ENCODE data around the gene DARS1. TPM values are rescaled to one million over a fixed set of nuclear protein-coding genes. Genes with fewer than 3 reads are reported as not detected.

Gene DARS1
- total RNA-seq, 1 experiment from 2014 or later = 56.7 TPM

GRCh38 chr2:135899567-135899966 is 85.9 kb downstream of the DARS1 start:
- H3K27ac ChIP-seq (ENCODE audit: low read length) = no peak overlapping the region
- H3K4me1 ChIP-seq (ENCODE audit: insufficient read depth, low read length) = no peaks in the 10 kb centered on the region
- POLR2A ChIA-PET (ENCODE audit: unreplicated experiment) = no interaction called here
- ATAC-seq (no peak), DNase-seq (no peak)
- TF ChIP-seq EZH2 (IDR thresholded peaks at IDR 0.05; ENCODE audit: low read length, unreplicated experiment) = no peak
- TF ChIP-seq EZH2phosphoT487 (IDR thresholded peaks at IDR 0.05; ENCODE audit: borderline replicate concordance, low read length) = no peak
- no peak for TF ChIP-seq CTCF (conservative IDR thresholded peaks at IDR 0.05; ENCODE audit: low read depth, low read length)
- no peaks in the 10 kb centered on the region for H3F3A ChIP-seq (ENCODE audit: low read length, unreplicated experiment)
- CTCF ChIA-PET = no interaction called here
- no peak overlapping the region for H3K4me3 ChIP-seq (ENCODE audit: low read length)
- no peaks in the 10 kb centered on the region for H3K79me2 ChIP-seq (ENCODE audit: low read length)
- H3K27me3 ChIP-seq (ENCODE audit: low read length) = no peaks in the 10 kb centered on the region
- H3K4me2 ChIP-seq (ENCODE audit: low read length) = no peak overlapping the region
- no peaks in the 10 kb centered on the region for H3K9me3 ChIP-seq (ENCODE audit: low read length)
- intact Hi-C loops (cut with micrococcal nuclease) = no loop called here
- BruUV-seq (replicated peaks) = no TSS peak
- no peaks in the 10 kb centered on the region for H3K9me2 ChIP-seq (replicated peaks; ENCODE audit: low read length)
- no peaks in the 10 kb centered on the region for H4K20me1 ChIP-seq (ENCODE audit: low read length)
- H2AFZ ChIP-seq (ENCODE audit: low read length) = no peak overlapping the region
- H3K9ac ChIP-seq (ENCODE audit: low read length) = no peak overlapping the region
- 0 out of 2 replicates have a peak, but pooled peaks cover 3% of the 10 kb centered on the region for H3K36me3 ChIP-seq (ENCODE audit: low read depth, low read length)

GRCh38 chr2:135898234-135898786 is 87.1 kb downstream of the DARS1 start:
- Histone ChIP-seq H3K27me3 (ENCODE audit: low read length) (no peaks in the 10 kb centered on the region), H3K4me2 (ENCODE audit: low read length) (no peak overlapping the region), H3K4me3 (ENCODE audit: low read length) (no peak overlapping the region), H3K9ac (ENCODE audit: low read length) (no peak overlapping the region), H3K9me3 (ENCODE audit: low read length) (no peaks in the 10 kb centered on the region), H4K20me1 (ENCODE audit: low read length) (no peaks in the 10 kb centered on the region), H3K79me2 (ENCODE audit: low read length) (no peaks in the 10 kb centered on the region), H2AFZ (ENCODE audit: low read length) (no peak overlapping the region), H3K36me3 (ENCODE audit: low read depth, low read length) (no peaks in the 10 kb centered on the region), H3K9me2 (replicated peaks; ENCODE audit: low read length) (no peaks in the 10 kb centered on the region), H3K27ac (ENCODE audit: low read length) (no peak overlapping the region), H3F3A (ENCODE audit: low read length, unreplicated experiment) (no peaks in the 10 kb centered on the region), H3K4me1 (ENCODE audit: insufficient read depth, low read length) (no peaks in the 10 kb centered on the region)
- ATAC-seq = no peak
- no peak for TF ChIP-seq EZH2 (IDR thresholded peaks at IDR 0.05; ENCODE audit: low read length, unreplicated experiment)
- no peak for TF ChIP-seq EZH2phosphoT487 (IDR thresholded peaks at IDR 0.05; ENCODE audit: borderline replicate concordance, low read length)
- TF ChIP-seq CTCF (conservative IDR thresholded peaks at IDR 0.05; ENCODE audit: low read depth, low read length) = no peak
- DNase-seq = no peak
- intact Hi-C loops (cut with micrococcal nuclease) = no loop called here
- BruUV-seq (replicated peaks) = no TSS peak
- ChIA-PET POLR2A (ENCODE audit: unreplicated experiment) (no interaction called here), CTCF (no interaction called here)

DNA sequence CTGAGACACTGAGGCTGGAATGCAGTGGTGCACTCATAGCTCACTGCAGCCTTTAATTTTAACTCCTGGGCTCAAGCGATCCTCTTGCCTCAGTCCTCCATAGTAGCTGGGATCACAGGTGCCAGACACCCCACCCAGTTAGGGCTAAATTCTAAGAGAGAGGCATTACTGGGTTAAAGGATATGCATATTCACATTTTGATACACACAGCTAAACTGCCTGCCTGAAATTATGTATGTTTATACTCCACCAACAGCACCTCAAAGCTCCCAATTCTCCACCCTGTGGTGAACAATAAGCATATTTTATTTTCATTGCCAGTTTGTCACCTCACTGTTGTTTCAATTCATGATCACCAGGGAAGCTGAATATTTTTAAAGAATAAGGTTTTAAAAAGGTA is 90.5 kb downstream of the DARS1 start:
- TF ChIP-seq EZH2phosphoT487 (IDR thresholded peaks at IDR 0.05; ENCODE audit: borderline replicate concordance, low read length) (no peak), EZH2 (IDR thresholded peaks at IDR 0.05; ENCODE audit: low read length, unreplicated experiment) (no peak), CTCF (conservative IDR thresholded peaks at IDR 0.05; ENCODE audit: low read depth, low read length) (no peak)
- H3K9me2 ChIP-seq (replicated peaks; ENCODE audit: low read length) = no peaks in the 10 kb centered on the region
- no peaks in the 10 kb centered on the region for H3K79me2 ChIP-seq (ENCODE audit: low read length)
- no peaks in the 10 kb centered on the region for H3K36me3 ChIP-seq (ENCODE audit: low read depth, low read length)
- H3F3A ChIP-seq (ENCODE audit: low read length, unreplicated experiment) = no peaks in the 10 kb centered on the region
- no peaks in the 10 kb centered on the region for H3K4me1 ChIP-seq (ENCODE audit: insufficient read depth, low read length)
- ATAC-seq (no peak), DNase-seq (no peak)
- no peaks in the 10 kb centered on the region for H3K27me3 ChIP-seq (ENCODE audit: low read length)
- H3K9ac ChIP-seq (ENCODE audit: low read length) = no peak overlapping the region
- CTCF ChIA-PET = no interaction called here
- H2AFZ ChIP-seq (ENCODE audit: low read length) = no peak overlapping the region
- BruUV-seq (replicated peaks) = no TSS peak
- no peak overlapping the region for H3K4me2 ChIP-seq (ENCODE audit: low read length)
- POLR2A ChIA-PET (ENCODE audit: unreplicated experiment) = no interaction called here
- H3K27ac ChIP-seq (ENCODE audit: low read length) = no peak overlapping the region
- H3K9me3 ChIP-seq (ENCODE audit: low read length) = no peaks in the 10 kb centered on the region
- H3K4me3 ChIP-seq (ENCODE audit: low read length) = no peak overlapping the region
- H4K20me1 ChIP-seq (ENCODE audit: low read length) = no peaks in the 10 kb centered on the region
- intact Hi-C loops (cut with micrococcal nuclease) = no loop called here

Measured in PC-3 (cell line).